ENCODE data around the gene NCEH1. TPM values are rescaled to one million over a fixed set of nuclear protein-coding genes. Genes with fewer than 3 reads are reported as not detected.

The NCEH1 gene
- total RNA-seq, 2 experiments from 2014 or later = 0.33 to 0.50 TPM

GRCh38 chr3:172690936-172691335, 19.9 kb downstream of the NCEH1 start:
- H3K9me3 Mint-ChIP-seq = no peaks in the 10 kb centered on the region
- no peak for TF ChIP-seq CTCF (IDR thresholded peaks at IDR 0.05)
- no peaks in the 10 kb centered on the region for H3K27me3 Mint-ChIP-seq
- Histone ChIP-seq H3K27ac (ENCODE audit: low read depth in 1 of 2, low read length in 2 of 2) (no peak overlapping the region), H3K4me1 (ENCODE audit: insufficient read depth, low read length) (no peaks in the 10 kb centered on the region), H3K9me3 (ENCODE audit: control insufficient read depth in 1 of 2, insufficient read depth in 1 of 2, low read length in 2 of 2) (no peaks in the 10 kb centered on the region), H3K27me3 (ENCODE audit: control insufficient read depth in 1 of 2, insufficient read depth in 2 of 2, low read length in 2 of 2) (no peaks in the 10 kb centered on the region), H3K36me3 (ENCODE audit: insufficient read depth, low read length) (no peaks in the 10 kb centered on the region), H3K4me3 (ENCODE audit: low read length) (no peak overlapping the region)
- peaks cover 8% of the 10 kb centered on the region for H3K4me1 Mint-ChIP-seq (ENCODE audit: low read depth)
- H3K4me3 Mint-ChIP-seq = no peak overlapping the region
- ChIA-PET CTCF (no interaction called here), POLR2A (no interaction called here)
- H3K27ac Mint-ChIP-seq = no peak overlapping the region
- intact Hi-C loops (cut with DNase I, micrococcal nuclease) = no loop called here
- no peak for DNase-seq
- ATAC-seq (ENCODE audit: poor library complexity) = no peak
- H3K36me3 Mint-ChIP-seq (ENCODE audit: low read depth) = no peaks in the 10 kb centered on the region

GRCh38 chr3:172688588-172688987, 22.3 kb downstream of the NCEH1 start:
- no peak overlapping the region for H3K4me3 ChIP-seq (ENCODE audit: low read length)
- no peak for ATAC-seq (ENCODE audit: poor library complexity)
- CTCF ChIA-PET = no interaction called here
- H3K9me3 ChIP-seq (ENCODE audit: control insufficient read depth in 1 of 2, insufficient read depth in 1 of 2, low read length in 2 of 2) = no peaks in the 10 kb centered on the region
- no peaks in the 10 kb centered on the region for H3K4me1 ChIP-seq (ENCODE audit: insufficient read depth, low read length)
- Mint-ChIP-seq H3K9me3 (no peaks in the 10 kb centered on the region), H3K4me3 (no peak overlapping the region), H3K27me3 (no peaks in the 10 kb centered on the region), H3K27ac (no peak overlapping the region), H3K36me3 (ENCODE audit: low read depth) (no peaks in the 10 kb centered on the region), H3K4me1 (ENCODE audit: low read depth) (peaks cover 8% of the 10 kb centered on the region)
- TF ChIP-seq CTCF (IDR thresholded peaks at IDR 0.05) = no peak
- no peak overlapping the region for H3K27ac ChIP-seq (ENCODE audit: low read depth in 1 of 2, low read length in 2 of 2)
- intact Hi-C loops (cut with DNase I, micrococcal nuclease) = no loop called here
- POLR2A ChIA-PET = interaction anchor here (1.0 kb wide), 1 partner anchor 24 kb away, joined by 3 read pairs; no protein-coding TSS in a partner anchor
- no peak for DNase-seq
- no peaks in the 10 kb centered on the region for H3K27me3 ChIP-seq (ENCODE audit: control insufficient read depth in 1 of 2, insufficient read depth in 2 of 2, low read length in 2 of 2)
- no peaks in the 10 kb centered on the region for H3K36me3 ChIP-seq (ENCODE audit: insufficient read depth, low read length)

- no peaks in the 10 kb centered on the region for H3K36me3 Mint-ChIP-seq (ENCODE audit: low read depth)
- ChIA-PET CTCF (no interaction called here), POLR2A (no interaction called here)
- Histone ChIP-seq H3K27me3 (ENCODE audit: control insufficient read depth in 1 of 2, insufficient read depth in 2 of 2, low read length in 2 of 2) (no peaks in the 10 kb centered on the region), H3K36me3 (ENCODE audit: insufficient read depth, low read length) (no peaks in the 10 kb centered on the region), H3K4me1 (ENCODE audit: insufficient read depth, low read length) (no peaks in the 10 kb centered on the region), H3K9me3 (ENCODE audit: control insufficient read depth in 1 of 2, insufficient read depth in 1 of 2, low read length in 2 of 2) (no peaks in the 10 kb centered on the region), H3K27ac (ENCODE audit: low read depth in 1 of 2, low read length in 2 of 2) (no peak overlapping the region), H3K4me3 (ENCODE audit: low read length) (no peak overlapping the region)
- H3K27ac Mint-ChIP-seq = no peak overlapping the region
- H3K4me1 Mint-ChIP-seq (ENCODE audit: low read depth) = peaks cover under 1% of the 10 kb centered on the region
- no peaks in the 10 kb centered on the region for H3K27me3 Mint-ChIP-seq
- DNase-seq (no peak), ATAC-seq (ENCODE audit: poor library complexity) (no peak)
- no peaks in the 10 kb centered on the region for H3K9me3 Mint-ChIP-seq
- TF ChIP-seq CTCF (IDR thresholded peaks at IDR 0.05) = no peak
- intact Hi-C loops (cut with DNase I, micrococcal nuclease) = no loop called here
- H3K4me3 Mint-ChIP-seq = no peak overlapping the region
These were observed 23.4 kb downstream of the NCEH1 start for GRCh38 chr3:172687501-172687900.
